Liver (tissue), 9 donors: ENCODE measurements around the gene PDXK. TPM values are rescaled to one million over a fixed set of nuclear protein-coding genes. Genes with fewer than 3 reads are reported as not detected.

Experiments
- DNase-seq: peaks from one replicate; pipeline ENCODE4 v3.0.0-alpha.2; 2017; ENCODE audit warnings: low spot score
- H3K27ac ChIP-seq, 2 donors: one replicate each; pipeline ENCODE4 v1.7.0; 2013; ENCODE audit warnings: inconsistent platforms in 2 of 2, low read length in 2 of 2, control low read depth in 1 of 2, low read depth in 1 of 2, mild to moderate bottlenecking in 1 of 2
- H3K27me3 ChIP-seq, 4 donors: one replicate each; pipeline versions ENCODE4 v1.6.1 to v1.7.0; 2013; ENCODE audit warnings: low read length in 3 of 4, inconsistent platforms in 1 of 4, mild to moderate bottlenecking in 1 of 4, moderate library complexity in 1 of 4; ENCODE audit not compliant: control insufficient read depth in 4 of 4, insufficient read depth in 4 of 4
- H3K36me3 ChIP-seq, 4 donors: one replicate each; pipeline versions ENCODE4 v1.6.1 to v1.7.0; 2013; ENCODE audit warnings: low read length in 3 of 4, mild to moderate bottlenecking in 3 of 4, low read depth in 1 of 4, moderate library complexity in 1 of 4; ENCODE audit not compliant: control insufficient read depth in 4 of 4, insufficient read depth in 3 of 4
- H3K4me1 ChIP-seq, 4 donors: one replicate each; pipeline versions ENCODE4 v1.6.1 to v1.7.0; 2013; ENCODE audit warnings: low read length in 3 of 4, mild to moderate bottlenecking in 3 of 4, moderate library complexity in 1 of 4; ENCODE audit not compliant: control insufficient read depth in 4 of 4, insufficient read depth in 4 of 4
- H3K4me3 ChIP-seq, 3 donors: one replicate each; pipeline versions ENCODE4 v1.6.1 to v1.7.0; 2013; ENCODE audit warnings: low read length in 3 of 3, control low read depth in 1 of 3, low read depth in 1 of 3, mild to moderate bottlenecking in 1 of 3
- H3K9ac ChIP-seq, 2 donors: one replicate each; pipeline ENCODE4 v1.7.0; 2013; ENCODE audit warnings: low read length in 2 of 2, mild to moderate bottlenecking in 2 of 2, moderate library complexity in 2 of 2, control low read depth in 1 of 2, low read depth in 1 of 2
- H3K9me3 ChIP-seq, 4 donors: one replicate each; pipeline versions ENCODE4 v1.6.1 to v1.7.0; 2013; ENCODE audit warnings: low read length in 3 of 4; ENCODE audit not compliant: control insufficient read depth in 4 of 4
- EGR1 ChIP-seq, 2 donors: IDR thresholded peaks; 2 replicates each; pipeline ENCODE4 v1.6.1; 2016 to 2018; ENCODE audit warnings: antibody characterized with exemption in 2 of 2, low read depth in 2 of 2
- FOXA2 ChIP-seq: IDR thresholded peaks from 2 replicates; pipeline ENCODE4 v1.6.1; 2016; ENCODE audit warnings: antibody characterized with exemption
- GABPA ChIP-seq, 2 donors: IDR thresholded peaks in 1 of 2; conservative IDR thresholded peaks in 1 of 2; 2 replicates each; pipeline ENCODE4 v1.6.1; 2016; ENCODE audit warnings: antibody characterized with exemption in 2 of 2, mild to moderate bottlenecking in 1 of 2, moderate library complexity in 1 of 2
- HNF4A ChIP-seq, 2 donors: conservative IDR thresholded peaks; 2 replicates each; pipeline ENCODE4 v1.6.1; 2016; ENCODE audit warnings: antibody characterized with exemption in 2 of 2, mild to moderate bottlenecking in 2 of 2
- HNF4G ChIP-seq: IDR thresholded peaks from 2 replicates; pipeline ENCODE4 v1.6.1; 2016; ENCODE audit warnings: antibody characterized with exemption
- JUND ChIP-seq, 2 donors: IDR thresholded peaks; 2 replicates each; pipeline ENCODE4 v1.6.1; 2016; ENCODE audit warnings: antibody characterized with exemption in 2 of 2
- MAX ChIP-seq: IDR thresholded peaks from 2 replicates; pipeline ENCODE4 v1.6.1; 2016; ENCODE audit warnings: antibody characterized with exemption
- NR2F2 ChIP-seq: IDR thresholded peaks from 2 replicates; pipeline ENCODE4 v1.6.1; 2016; ENCODE audit warnings: antibody characterized with exemption
- RAD21 ChIP-seq, 2 donors: IDR thresholded peaks; 2 replicates each; pipeline ENCODE4 v1.6.1; 2016; ENCODE audit warnings: antibody characterized with exemption in 2 of 2, mild to moderate bottlenecking in 2 of 2
- REST ChIP-seq: IDR thresholded peaks from 2 replicates; pipeline ENCODE4 v1.6.1; 2016; ENCODE audit warnings: antibody characterized with exemption, mild to moderate bottlenecking
- RXRA ChIP-seq, 2 donors: IDR thresholded peaks; 2 replicates each; pipeline ENCODE4 v1.6.1; 2017 to 2018; ENCODE audit warnings: antibody characterized with exemption in 2 of 2, mild to moderate bottlenecking in 1 of 2
- SP1 ChIP-seq: IDR thresholded peaks from 2 replicates; pipeline ENCODE4 v1.6.1; 2018; ENCODE audit warnings: antibody characterized with exemption, mild to moderate bottlenecking
- TAF1 ChIP-seq: conservative IDR thresholded peaks from 2 replicates; pipeline ENCODE4 v1.6.1; 2016; ENCODE audit warnings: antibody characterized with exemption, mild to moderate bottlenecking
- YY1 ChIP-seq: IDR thresholded peaks from 2 replicates; pipeline ENCODE4 v1.6.1; 2016; ENCODE audit warnings: antibody characterized with exemption, mild to moderate bottlenecking
- ZBTB33 ChIP-seq: IDR thresholded peaks from 2 replicates; pipeline ENCODE4 v1.6.1; 2016; ENCODE audit warnings: antibody characterized with exemption
- WGBS: extraction: QIAGEN DNeasy Blood & Tissue Kit; methylation state at CpG from one replicate; pipeline ENCODE4 v1.1.7; 2013; 5-methylcytosine and 5-hydroxymethylcytosine counted together
- polyA plus RNA-seq, 2 donors: library from polyadenylated mRNA; stranded (reverse) in 1 of 2; unstranded in 1 of 2; fragments of 200-250 nt in 1 of 2; fragments of >200 nt in 1 of 2; fragmentation: Nextera tagmentation in 1 of 2; extraction: Ambion mirVana in 1 of 2; gene quantifications; one replicate each; pipeline versions ENCODE4 v1.2.1 to v1.2.3, GENCODE V29; 2013 to 2015
- total RNA-seq, 2 donors: library from RNA; depleted of rRNA; stranded (reverse); fragments of >200 nt; gene quantifications; one replicate each; pipeline ENCODE4 v1.2.3, GENCODE V29; 2014
- TF ChIP-seq, protein P1 (sequence below): IDR thresholded peaks from 2 replicates; pipeline ENCODE4 v1.6.1; 2016; ENCODE audit warnings: antibody characterized with exemption
- TF ChIP-seq, protein P2 (sequence below): fragments of 150-350 bp; IDR thresholded peaks from 2 replicates; pipeline ENCODE4 v1.5.1; 2017; ENCODE audit warnings: improper control_type of control experiment, low read depth, low read length; ENCODE audit not compliant: missing input control
- donor health status: healthy.
- donor health status: healthy.
- donor health status: healthy.
- donor health status: healthy.
- donor health status: healthy.

PDXK gene
- total and polyA plus RNA-seq, 4 donors: 20.5 to 104 (median 34.9) TPM

GRCh38 chr21:43758111-43758641, 39.2 kb downstream of the PDXK start:
- peak overlapping the region in 1 of 2 donors; percentile 45 for H3K9ac ChIP-seq
- peaks cover 12 to 56% (median 15%) of the 10 kb centered on the region in 4 donors for H3K36me3 ChIP-seq
- DNase-seq: no peak

DNA sequence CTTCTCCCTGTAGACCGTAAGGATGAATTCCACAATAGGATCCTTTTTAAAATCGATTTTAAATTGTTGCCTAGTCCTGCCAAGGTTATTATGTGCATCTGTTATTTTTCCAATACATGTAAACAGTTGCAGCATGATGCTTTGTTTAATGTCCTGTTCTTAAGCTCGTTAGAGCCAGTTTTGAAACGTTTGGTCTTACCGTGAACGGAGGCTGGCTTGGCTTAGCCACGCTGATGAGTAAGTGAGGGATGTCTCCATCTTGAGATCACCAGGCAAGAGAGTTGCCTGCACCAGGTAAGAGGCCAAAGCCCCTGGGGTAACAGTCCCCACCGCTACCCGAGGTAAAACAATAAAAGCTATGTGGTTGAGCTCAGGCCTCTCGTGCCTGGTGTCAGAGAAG, 39.9 kb downstream of the PDXK start:
- no peak overlapping the region for H3K4me3 ChIP-seq
- peak overlapping the region in 1 of 2 donors; percentile 53 for H3K27ac ChIP-seq

More at GRCh38 chr21:43758111-43758641, 39.2 kb downstream of the PDXK start:
- peaks cover 5 to 13% (median 9%) of the 10 kb centered on the region in 4 donors for H3K4me1 ChIP-seq
- no peaks in the 10 kb centered on the region for H3K9me3 ChIP-seq
- H3K4me3 ChIP-seq: no peak overlapping the region
- 35% methylated on average over 18 of the region's 18 CpGs for WGBS
- no peaks in the 10 kb centered on the region for H3K27me3 ChIP-seq
- peak overlapping the region; percentile 31 to 53 for H3K27ac ChIP-seq
- TF ChIP-seq RXRA (IDR thresholded peaks at IDR 0.05) (peak in 1 of 2 donors; percentile 53), SP1 (peak; percentile 10), NR2F2 (no peak), YY1 (no peak), RAD21 (IDR thresholded peaks at IDR 0.05) (peak in 1 of 2 donors; percentile 36), HNF4G (no peak), TAF1 (no peak), JUND (IDR thresholded peaks at IDR 0.05) (no peak), HNF4A (conservative IDR thresholded peaks at IDR 0.05) (peak; percentile 34 to 54), MAX (no peak)
- TF ChIP-seq, protein P1, sequence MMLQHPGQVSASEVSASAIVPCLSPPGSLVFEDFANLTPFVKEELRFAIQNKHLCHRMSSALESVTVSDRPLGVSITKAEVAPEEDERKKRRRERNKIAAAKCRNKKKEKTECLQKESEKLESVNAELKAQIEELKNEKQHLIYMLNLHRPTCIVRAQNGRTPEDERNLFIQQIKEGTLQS: no peak

DNA sequence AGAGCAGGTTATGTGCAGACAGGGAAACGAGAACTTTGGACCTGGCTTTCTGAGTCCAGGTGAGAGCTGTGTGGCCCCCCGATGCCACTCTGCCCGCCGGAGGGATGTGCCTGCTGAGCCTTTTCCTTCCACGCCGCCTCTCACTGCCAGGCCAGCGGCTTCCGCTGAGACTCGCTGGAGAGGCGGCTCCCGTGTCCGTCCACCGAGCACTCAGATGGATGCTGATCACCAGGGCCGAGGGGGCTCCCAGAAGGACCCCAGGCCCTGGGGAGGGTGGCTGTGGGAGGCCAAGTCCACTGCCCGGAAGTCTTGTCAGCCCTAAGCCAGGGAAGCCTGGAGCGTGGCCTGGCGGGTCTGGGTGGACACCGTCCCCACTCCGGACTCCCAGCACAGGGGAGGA, 40.7 kb downstream of the PDXK start:
- Histone ChIP-seq H3K4me1 (peaks cover 5 to 13% (median 9%) of the 10 kb centered on the region in 4 donors), H3K27ac (no peak overlapping the region), H3K9me3 (no peaks in the 10 kb centered on the region), H3K36me3 (peaks cover 10 to 46% (median 10%) of the 10 kb centered on the region in 4 donors), H3K27me3 (no peaks in the 10 kb centered on the region), H3K9ac (no peak overlapping the region), H3K4me3 (no peak overlapping the region)
- TF ChIP-seq RAD21 (IDR thresholded peaks at IDR 0.05) (no peak), REST (no peak), NR2F2 (no peak), RXRA (IDR thresholded peaks at IDR 0.05) (no peak), MAX (no peak), ZBTB33 (no peak), JUND (IDR thresholded peaks at IDR 0.05) (no peak), GABPA (IDR thresholded peaks at IDR 0.05 in 1 of 2, conservative IDR thresholded peaks at IDR 0.05 in 1 of 2) (no peak), YY1 (no peak), SP1 (no peak), TAF1 (no peak), HNF4G (no peak), EGR1 (IDR thresholded peaks at IDR 0.05; ENCODE audit: low read depth in 2 of 2) (no peak)
- TF ChIP-seq, protein P2, sequence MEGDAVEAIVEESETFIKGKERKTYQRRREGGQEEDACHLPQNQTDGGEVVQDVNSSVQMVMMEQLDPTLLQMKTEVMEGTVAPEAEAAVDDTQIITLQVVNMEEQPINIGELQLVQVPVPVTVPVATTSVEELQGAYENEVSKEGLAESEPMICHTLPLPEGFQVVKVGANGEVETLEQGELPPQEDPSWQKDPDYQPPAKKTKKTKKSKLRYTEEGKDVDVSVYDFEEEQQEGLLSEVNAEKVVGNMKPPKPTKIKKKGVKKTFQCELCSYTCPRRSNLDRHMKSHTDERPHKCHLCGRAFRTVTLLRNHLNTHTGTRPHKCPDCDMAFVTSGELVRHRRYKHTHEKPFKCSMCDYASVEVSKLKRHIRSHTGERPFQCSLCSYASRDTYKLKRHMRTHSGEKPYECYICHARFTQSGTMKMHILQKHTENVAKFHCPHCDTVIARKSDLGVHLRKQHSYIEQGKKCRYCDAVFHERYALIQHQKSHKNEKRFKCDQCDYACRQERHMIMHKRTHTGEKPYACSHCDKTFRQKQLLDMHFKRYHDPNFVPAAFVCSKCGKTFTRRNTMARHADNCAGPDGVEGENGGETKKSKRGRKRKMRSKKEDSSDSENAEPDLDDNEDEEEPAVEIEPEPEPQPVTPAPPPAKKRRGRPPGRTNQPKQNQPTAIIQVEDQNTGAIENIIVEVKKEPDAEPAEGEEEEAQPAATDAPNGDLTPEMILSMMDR: no peak
- TF ChIP-seq, protein P1: no peak
- WGBS: 96% methylated on average over 19 of the region's 19 CpGs
- DNase-seq: no peak

More for the DNA sequence above, 39.9 kb downstream of the PDXK start:
- DNase-seq: no peak
- TF ChIP-seq HNF4A (conservative IDR thresholded peaks at IDR 0.05): no peak
- TF ChIP-seq NR2F2: no peak
- no peak for TF ChIP-seq GABPA (IDR thresholded peaks at IDR 0.05 in 1 of 2, conservative IDR thresholded peaks at IDR 0.05 in 1 of 2)
- TF ChIP-seq JUND (IDR thresholded peaks at IDR 0.05): no peak
- TF ChIP-seq EGR1 (IDR thresholded peaks at IDR 0.05; ENCODE audit: low read depth in 2 of 2): no peak
- TF ChIP-seq FOXA2: no peak
- Histone ChIP-seq H3K27me3 (no peaks in the 10 kb centered on the region), H3K9me3 (no peaks in the 10 kb centered on the region), H3K36me3 (peaks cover 10 to 54% (median 13%) of the 10 kb centered on the region in 4 donors), H3K4me1 (peaks cover 5 to 13% (median 9%) of the 10 kb centered on the region in 4 donors), H3K9ac (no peak overlapping the region)
- WGBS: 67% methylated on average over 10 of the region's 10 CpGs
